WERI-Rb-1 (cell line): ENCODE results near the gene SSTR3.

Source experiments
- DNase-seq: peaks from one replicate; pipeline ENCODE4 v3.0.0-alpha.2; 2020
- H3K27ac ChIP-seq: fragments of 250-450 bp; sonication (Bioruptor Pico); 2 replicates; pipeline ENCODE4 v1.5.1; 2020; ENCODE audit warnings: mild to moderate bottlenecking, moderate library complexity
- H3K27me3 ChIP-seq: fragments of 250-450 bp; sonication (Bioruptor Pico); 2 replicates; pipeline ENCODE4 v1.5.1; 2021; ENCODE audit warnings: mild to moderate bottlenecking, low read depth, moderate library complexity; ENCODE audit not compliant: insufficient read depth, severe bottlenecking
- H3K36me3 ChIP-seq: fragments of 250-450 bp; sonication (Bioruptor Pico); 2 replicates; pipeline ENCODE4 v1.5.1; 2020; ENCODE audit warnings: mild to moderate bottlenecking, moderate library complexity
- H3K4me3 ChIP-seq: 2 replicates; pipeline ENCODE4 v1.5.1; 2011; ENCODE audit warnings: low read depth, mild to moderate bottlenecking, control low read depth, low read length
- H3K9me3 ChIP-seq: fragments of 250-450 bp; sonication (Bioruptor Pico); 2 replicates; pipeline ENCODE4 v1.5.1; 2021; ENCODE audit warnings: mild to moderate bottlenecking, moderate library complexity; ENCODE audit not compliant: severe bottlenecking
- CTCF ChIP-seq: IDR thresholded peaks from 2 replicates; pipeline ENCODE4 v1.5.1; 2011; ENCODE audit warnings: low read depth, mild to moderate bottlenecking, control low read depth, inconsistent platforms, low read length

Gene SSTR3

GRCh38 chr22:37197451-37198257 lies 14.6 kb downstream of the SSTR3 start:
- H3K4me3 ChIP-seq = no peak overlapping the region
- DNase-seq = no peak

GRCh38 chr22:37196539-37197450 lies 15.5 kb downstream of the SSTR3 start:
- no peak for DNase-seq
- no peaks in the 10 kb centered on the region for H3K36me3 ChIP-seq

More at GRCh38 chr22:37197451-37198257, 14.6 kb downstream of the SSTR3 start:
- Histone ChIP-seq H3K27me3 (no peaks in the 10 kb centered on the region), H3K9me3 (no peaks in the 10 kb centered on the region), H3K27ac (no peak overlapping the region; the same call in 1 of the 2 replicates), H3K36me3 (no peaks in the 10 kb centered on the region)
- TF ChIP-seq CTCF = no peak

GRCh38 chr22:37195921-37196320 lies 16.4 kb downstream of the SSTR3 start:
- Histone ChIP-seq H3K27me3 (no peaks in the 10 kb centered on the region), H3K9me3 (no peaks in the 10 kb centered on the region), H3K27ac (no peak overlapping the region), H3K36me3 (no peaks in the 10 kb centered on the region), H3K4me3 (no peak overlapping the region)
- no peak for TF ChIP-seq CTCF
- DNase-seq = no peak

More at GRCh38 chr22:37196539-37197450, 15.5 kb downstream of the SSTR3 start:
- H3K4me3 ChIP-seq = no peak overlapping the region
- no peaks in the 10 kb centered on the region for H3K9me3 ChIP-seq
- H3K27ac ChIP-seq = no peak overlapping the region
- H3K27me3 ChIP-seq = no peaks in the 10 kb centered on the region
- 0 out of 2 replicates have a peak, but pooled peaks have one; percentile 7 for TF ChIP-seq CTCF

DNA sequence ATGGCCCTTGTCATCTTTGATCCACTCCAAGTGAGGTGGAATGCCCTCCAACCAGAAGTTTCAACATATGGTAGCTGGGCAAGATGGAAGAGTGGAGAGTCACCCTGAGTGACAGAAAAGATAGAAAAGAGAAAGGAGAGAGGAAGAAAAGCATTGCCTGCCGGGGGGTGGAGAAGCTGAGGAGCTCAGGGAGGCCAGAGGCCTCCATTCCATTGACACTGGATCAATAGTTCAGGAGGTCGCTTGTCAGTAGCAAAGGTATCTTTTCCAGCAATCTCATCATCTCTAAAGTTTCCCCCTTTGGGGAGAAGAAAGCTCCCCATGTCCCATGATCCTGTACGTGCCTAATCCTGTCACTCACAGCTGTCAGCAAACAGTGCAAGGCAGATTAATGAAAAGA lies 17.5 kb downstream of the SSTR3 start:
- Histone ChIP-seq H3K27me3 (no peaks in the 10 kb centered on the region), H3K36me3 (no peaks in the 10 kb centered on the region), H3K4me3 (no peak overlapping the region), H3K9me3 (no peaks in the 10 kb centered on the region), H3K27ac (no peak overlapping the region)
- no peak for DNase-seq
- TF ChIP-seq CTCF = no peak

GRCh38 chr22:37193629-37194191 lies 18.6 kb downstream of the SSTR3 start:
- Histone ChIP-seq H3K9me3 (no peaks in the 10 kb centered on the region), H3K4me3 (no peak overlapping the region), H3K27ac (no peak overlapping the region), H3K36me3 (no peaks in the 10 kb centered on the region), H3K27me3 (no peaks in the 10 kb centered on the region)
- DNase-seq = no peak
- no peak for TF ChIP-seq CTCF
